Astrocyte of the spinal cord (primary cell): Measurements from ENCODE around the gene TECPR1.
"Not testable (repeated sequence)": the region's sequence is repeated elsewhere in the genome, so short reads cannot be mapped to it uniquely, and the experiment has no call there.

Source experiments
- DNase-seq: peaks from one replicate; pipeline ENCODE4 v3.0.0; 2011; ENCODE audit warnings: low read depth, low spot score
- H3K4me3 ChIP-seq: 2 replicates; pipeline ENCODE4 v1.5.1; 2011; ENCODE audit warnings: low read depth, mild to moderate bottlenecking, low read length, moderate library complexity
- in situ Hi-C: cut with HindIII; loops from 2 replicates; pipeline ENCODE4 v1.10.0; 2017; ENCODE audit warnings: low sequenced_read_pairs
- TF ChIP-seq, protein P1 (sequence below): IDR thresholded peaks from 2 replicates; pipeline ENCODE4 v1.5.1; 2012; ENCODE audit warnings: low read depth, mild to moderate bottlenecking, low read length, inconsistent platforms

The TECPR1 gene

DNA sequence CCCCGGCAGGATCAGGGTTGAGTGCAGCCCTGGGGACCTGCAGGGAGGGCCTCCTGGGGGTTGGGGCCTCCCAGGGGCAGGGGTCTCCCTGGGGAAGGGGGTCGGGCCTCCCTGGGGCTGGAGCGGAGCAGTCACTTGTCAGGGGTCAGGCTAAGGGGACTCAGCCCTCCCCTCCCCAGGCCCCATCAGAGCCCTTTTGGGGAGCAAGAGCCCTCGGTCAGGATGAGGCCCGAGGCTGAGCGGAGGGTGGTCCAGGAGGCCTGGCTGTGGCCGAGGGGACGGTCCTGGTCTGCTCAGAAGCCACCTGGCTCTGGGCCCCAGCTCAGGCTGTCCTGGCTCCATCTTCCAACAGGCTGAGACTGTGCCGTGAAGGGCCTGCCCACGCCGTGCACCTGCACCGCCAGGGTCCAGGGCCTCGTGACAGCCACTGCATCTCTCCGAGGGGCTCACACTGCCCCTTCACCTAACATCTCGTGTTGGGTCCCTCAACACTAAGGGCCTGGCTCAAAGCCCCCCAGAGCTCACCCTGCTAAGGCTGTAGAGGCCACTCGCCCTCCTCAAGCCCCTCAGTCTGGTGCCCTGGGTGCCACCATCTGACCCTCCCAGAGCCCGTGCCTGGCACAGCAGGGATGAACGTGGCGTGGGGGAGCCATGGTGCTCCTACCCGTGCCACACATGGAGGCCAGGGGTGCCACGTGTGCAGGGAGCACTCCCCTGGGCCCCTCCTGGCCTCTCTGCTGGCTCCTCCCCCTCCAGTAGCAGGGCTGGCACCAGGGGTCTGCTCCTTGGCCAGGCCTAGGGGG, 27.9 kb downstream of the TECPR1 start:
- H3K4me3 ChIP-seq: no peak overlapping the region
- no peak for DNase-seq
- TF ChIP-seq, protein P1, sequence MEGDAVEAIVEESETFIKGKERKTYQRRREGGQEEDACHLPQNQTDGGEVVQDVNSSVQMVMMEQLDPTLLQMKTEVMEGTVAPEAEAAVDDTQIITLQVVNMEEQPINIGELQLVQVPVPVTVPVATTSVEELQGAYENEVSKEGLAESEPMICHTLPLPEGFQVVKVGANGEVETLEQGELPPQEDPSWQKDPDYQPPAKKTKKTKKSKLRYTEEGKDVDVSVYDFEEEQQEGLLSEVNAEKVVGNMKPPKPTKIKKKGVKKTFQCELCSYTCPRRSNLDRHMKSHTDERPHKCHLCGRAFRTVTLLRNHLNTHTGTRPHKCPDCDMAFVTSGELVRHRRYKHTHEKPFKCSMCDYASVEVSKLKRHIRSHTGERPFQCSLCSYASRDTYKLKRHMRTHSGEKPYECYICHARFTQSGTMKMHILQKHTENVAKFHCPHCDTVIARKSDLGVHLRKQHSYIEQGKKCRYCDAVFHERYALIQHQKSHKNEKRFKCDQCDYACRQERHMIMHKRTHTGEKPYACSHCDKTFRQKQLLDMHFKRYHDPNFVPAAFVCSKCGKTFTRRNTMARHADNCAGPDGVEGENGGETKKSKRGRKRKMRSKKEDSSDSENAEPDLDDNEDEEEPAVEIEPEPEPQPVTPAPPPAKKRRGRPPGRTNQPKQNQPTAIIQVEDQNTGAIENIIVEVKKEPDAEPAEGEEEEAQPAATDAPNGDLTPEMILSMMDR: no peak
- in situ Hi-C loops: no loop called here

DNA sequence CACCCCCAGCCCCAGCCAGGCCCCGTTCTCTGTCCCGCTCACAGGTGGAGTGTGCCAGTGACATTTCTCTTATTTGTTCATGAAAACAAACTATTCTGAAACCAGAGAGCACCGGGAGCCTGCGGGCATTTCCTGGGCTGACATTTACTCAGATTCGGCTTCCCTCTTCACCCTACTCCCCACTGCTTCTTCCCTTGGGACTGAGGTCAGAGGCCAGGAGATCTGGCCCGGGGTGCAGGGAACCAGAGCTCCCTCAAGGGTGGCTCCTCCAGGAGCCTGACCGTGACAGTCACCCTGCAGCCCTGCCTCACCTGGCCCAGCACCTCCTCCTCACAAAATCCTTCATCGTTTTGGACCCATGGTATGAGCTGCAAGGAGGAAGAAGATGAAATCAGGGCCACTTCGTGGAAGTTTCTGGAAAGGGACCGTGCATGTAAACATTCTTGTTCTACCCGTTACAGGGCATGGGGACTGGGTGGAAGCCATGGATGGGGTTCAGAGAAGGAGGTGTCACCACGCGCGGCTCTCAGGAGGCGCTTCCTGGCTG, 28.6 kb downstream of the TECPR1 start:
- no peak for DNase-seq
- in situ Hi-C loops: no loop called here
- TF ChIP-seq, protein P1: no peak
- H3K4me3 ChIP-seq: no peak overlapping the region

DNA sequence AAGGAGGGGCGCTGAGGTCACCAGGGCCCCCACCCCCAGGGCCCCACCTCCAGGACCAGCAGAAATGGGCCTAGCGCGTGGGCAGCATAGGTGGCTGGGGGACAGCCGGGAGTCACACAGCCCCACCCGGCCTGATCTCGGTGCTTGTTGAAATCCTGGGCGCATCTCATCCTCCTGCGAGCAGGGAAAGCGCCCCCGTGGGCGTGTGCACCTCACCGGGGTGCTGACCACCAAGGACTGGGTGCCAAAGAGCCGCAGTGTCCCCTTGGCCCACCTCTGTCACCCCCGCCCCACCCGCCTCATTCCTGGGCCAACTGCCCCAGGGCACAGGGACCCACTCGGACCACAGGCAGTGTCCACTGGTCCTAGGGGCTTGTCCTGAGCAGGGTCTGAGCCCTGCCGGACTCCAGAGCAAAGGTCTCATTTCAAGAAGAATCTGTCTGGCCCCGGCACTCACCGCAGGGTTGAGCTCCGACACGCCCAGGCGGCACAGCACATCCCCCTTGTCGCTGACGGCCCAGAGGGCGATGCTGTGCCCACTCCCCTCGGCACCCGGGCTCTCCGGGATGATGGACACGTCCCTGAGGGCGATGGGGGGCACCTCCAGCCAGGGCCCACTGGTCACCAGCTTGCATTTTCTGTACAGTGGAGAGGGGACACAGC, 29.4 kb downstream of the TECPR1 start:
- no peak overlapping the region for H3K4me3 ChIP-seq
- TF ChIP-seq, protein P1: no peak
- in situ Hi-C loops: no loop called here
- no peak for DNase-seq

DNA sequence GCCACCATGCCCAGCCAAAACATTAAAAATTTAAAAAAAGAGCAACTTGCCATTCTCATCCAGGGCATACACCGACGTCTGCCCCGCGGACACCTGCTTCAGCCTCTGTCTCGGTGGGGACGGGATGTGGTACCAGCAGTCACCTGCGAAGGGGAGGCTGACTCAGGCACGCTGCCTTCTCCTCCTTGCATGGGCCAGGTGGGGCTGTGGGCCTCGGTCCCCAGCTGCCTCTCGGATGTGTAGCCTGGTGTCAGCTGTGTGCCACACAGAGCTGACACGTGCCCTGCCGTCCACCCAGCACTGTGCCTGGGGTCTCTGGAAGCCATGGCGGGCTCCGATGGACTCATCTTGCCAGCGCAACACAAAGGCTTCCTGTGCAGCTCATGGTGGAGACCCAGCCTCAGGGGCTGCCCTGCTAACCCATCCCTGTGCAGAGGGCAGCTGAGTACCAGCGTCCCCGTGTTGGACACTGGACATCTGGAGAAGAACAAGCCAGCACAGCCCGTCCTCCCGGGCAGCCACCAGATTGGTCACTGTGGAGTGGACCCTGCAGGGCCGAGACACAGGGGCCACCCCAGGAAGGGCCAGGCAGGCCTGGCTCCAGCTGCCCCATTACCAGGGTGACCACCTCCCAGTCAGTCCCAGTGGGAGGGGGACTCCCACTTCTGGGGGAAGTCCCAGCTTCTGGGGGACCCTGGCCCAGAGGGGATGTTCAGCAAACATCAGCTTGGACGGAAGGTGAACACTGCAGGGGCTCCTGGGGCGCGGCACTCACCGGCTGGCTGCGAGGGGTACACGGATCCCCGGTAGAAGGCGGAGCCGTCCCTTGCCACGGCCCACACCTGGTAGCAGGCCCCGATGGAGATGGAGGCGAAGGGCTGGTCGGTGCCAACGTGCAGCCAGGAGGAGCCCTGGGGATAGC, 30.2 kb downstream of the TECPR1 start:
- TF ChIP-seq, protein P1: no peak
- in situ Hi-C loops: no loop called here
- no peak overlapping the region for H3K4me3 ChIP-seq
- DNase-seq: no peak

DNA sequence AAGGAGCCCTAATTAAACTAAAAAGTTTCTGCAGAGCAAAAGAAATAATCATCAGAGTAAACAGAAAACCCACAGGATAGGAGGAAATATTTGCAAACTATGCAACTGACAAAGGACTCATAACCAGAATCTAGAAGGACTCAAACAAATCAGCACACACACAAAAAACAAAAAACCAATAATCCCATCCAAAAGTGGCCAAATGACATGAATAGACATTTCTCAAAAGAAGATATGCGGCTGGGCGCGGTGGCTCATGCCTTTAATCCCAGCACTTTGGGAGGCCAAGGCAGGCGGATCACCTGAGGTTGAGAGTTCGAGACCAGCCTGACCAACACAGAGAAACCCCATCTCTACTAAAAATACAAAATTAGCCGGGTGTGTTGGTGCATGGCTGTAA, 32.6 kb downstream of the TECPR1 start:
- H3K4me3 ChIP-seq, in situ Hi-C loops, DNase-seq: not testable (repeated sequence)

DNA sequence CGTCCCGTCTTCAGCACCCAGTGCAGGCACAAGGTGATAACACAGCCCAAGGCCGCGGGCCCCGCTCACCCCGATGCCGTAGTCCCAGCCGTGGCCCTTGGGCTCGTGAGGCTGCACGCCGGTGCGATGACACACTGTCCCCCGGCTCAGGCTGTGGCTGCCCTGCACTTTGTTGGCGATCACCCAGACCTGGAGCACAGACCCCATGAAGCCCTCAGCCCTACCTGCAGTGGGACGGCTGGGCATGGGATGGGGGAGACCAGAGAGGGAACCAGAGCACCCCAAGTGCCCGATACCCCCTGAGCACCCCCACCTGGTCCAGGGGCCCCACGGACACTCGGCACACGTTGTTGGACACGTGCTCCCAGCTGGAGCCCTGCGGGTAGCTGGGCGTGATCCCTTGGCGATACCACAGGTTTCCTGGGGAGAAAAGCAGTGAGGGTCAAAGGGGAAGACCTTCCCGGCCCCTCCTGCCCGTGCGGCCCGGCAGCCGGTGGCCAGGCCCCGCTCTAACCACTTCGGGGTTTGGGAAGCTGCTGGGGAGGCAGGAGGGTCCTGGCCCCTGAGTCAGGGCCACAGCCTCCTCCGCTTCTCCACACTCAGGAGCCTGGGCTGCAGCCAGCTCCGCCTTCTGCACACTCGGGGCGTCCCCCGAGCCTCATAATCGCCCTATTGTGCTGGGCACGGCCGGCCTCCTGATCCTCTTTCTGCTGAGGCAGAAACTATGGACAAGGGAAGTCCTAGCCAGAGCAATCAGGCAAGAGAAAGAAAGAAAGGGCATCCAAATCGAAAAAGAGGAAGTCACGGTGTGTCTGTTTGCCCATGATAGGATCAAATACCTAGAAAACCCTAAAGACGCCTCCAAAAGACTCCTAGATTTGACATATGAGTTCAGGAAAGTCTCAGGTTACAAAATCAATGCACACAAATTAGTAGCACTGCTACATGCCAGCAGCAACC, 34.1 kb downstream of the TECPR1 start:
- TF ChIP-seq, protein P1: no peak
- DNase-seq: no peak
- in situ Hi-C loops: no loop called here
- no peak overlapping the region for H3K4me3 ChIP-seq
